Activated T-cell treated with anti-CD3 and anti-CD28 coated beads for 1 hour (primary cell): ENCODE data around the gene SNX25.
"Not testable (repeated sequence)": the region's sequence is repeated elsewhere in the genome, so short reads cannot be mapped to it uniquely, and the experiment has no call there.

Experiments
- DNase-seq: peaks from one replicate; pipeline ENCODE4 v3.0.0-alpha.2; 2020; ENCODE audit warnings: low read depth

Gene SNX25

DNA sequence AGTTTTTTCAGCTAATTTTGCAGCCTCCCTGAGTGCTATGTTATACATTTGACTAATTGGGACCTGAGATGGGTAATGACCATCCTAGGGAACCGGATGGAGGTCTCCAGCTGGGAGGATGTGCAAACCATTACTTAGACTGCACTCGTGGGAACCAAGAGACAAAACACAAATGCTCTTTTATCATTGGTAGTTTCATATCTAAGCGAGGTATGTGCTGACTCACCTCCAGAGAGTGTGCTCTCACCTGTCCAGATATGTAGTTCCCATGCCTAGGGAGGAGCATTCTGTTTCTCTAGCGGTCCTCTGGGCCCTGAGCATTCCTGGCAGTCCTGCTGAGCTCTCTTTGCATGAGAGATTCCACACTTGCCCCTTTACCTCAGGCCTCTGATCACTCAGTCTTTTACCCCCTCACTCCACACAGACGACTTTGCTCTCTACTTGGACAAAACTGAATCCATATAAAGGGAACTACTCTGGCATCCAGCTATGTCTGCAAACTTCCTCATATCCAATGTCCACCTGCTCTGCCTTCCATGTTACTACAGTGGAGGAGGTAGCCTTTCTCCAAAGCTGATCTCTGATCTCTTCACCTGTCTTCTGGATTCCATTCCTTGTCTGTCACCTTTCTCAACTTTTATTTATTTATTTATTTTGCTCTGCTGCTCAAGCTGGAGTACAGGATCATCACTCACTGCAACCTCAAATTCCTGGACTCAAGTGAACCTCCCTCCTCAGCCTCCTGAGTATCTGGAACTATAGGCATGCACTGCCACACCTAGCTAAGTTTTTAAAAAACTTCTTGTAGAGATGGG is 97.9 kb downstream of the SNX25 start:
- DNase-seq: no peak

DNA sequence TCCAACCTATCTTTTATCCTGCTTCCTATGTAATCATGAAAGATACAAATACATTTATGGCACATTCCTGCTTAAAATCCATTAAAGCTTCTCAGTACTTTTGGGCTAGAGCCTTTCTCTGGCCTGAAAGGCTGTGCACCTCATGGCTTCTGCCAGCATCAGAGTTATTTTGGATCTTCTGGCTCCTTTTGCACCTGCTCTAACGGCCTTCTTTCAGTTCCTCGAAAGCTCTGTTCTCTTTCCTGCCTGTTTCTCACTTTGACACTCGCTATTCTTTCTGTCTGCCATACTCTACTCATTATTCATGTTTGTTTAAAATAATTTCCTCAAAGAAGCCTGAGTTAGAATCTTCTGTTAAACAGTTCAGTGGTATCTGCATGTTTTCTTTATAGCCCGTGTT is 100.4 kb downstream of the SNX25 start:
- no peak for DNase-seq

DNA sequence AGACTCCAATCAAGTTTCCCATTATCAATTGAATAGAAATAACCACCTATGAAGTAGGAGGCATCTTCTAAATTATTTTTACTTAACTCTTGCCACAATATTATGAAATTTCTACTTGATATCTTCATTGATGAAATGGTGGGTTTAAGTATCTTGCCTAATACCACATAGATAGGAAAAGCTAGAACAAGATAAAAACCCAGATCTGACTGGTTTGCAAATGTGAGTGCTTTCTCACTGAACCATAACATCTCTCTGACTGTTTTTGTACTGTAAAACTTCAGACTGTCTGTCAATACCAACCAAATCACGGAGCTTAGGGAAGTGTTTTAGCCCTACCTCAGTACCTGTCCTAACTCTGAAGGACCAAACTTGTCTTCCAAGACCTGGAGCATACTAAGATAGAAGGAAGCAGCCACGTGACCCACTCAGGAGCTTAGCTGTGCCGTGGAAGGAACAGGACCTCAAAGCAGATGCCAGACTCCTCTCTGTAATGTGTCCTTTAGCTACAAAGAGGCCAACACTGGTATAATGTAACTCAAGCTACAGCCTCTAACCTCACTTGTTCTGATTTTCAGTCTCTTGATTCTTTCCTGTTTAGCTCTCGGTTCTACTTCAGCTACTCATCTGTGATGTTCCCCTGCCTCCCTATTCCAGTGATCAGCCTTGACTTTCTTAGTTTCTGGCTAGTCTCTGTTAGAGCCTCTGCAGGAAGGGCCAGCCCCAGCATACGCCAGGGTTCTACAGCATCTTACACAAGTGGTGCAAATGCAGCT is 101.9 kb downstream of the SNX25 start:
- DNase-seq: no peak

DNA sequence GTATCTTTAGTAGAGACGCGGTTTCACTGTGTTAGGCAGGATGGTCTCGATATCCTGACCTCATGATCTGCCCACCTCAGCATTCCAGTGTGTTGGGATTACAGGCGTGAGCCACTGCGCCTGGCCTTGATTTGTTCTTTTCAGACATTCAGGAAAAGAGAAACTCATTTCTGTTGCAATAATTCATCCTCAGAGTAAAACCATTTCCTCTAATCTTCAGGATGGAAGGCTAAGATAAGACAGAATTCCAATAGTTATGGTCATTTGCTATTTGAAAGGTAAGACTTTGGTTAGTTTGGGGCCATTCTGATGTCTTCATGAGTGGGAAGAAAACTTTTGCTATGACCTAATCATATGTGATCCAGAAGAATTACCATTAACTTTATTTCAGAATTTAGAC is 103.3 kb downstream of the SNX25 start:
- DNase-seq: no peak

DNA sequence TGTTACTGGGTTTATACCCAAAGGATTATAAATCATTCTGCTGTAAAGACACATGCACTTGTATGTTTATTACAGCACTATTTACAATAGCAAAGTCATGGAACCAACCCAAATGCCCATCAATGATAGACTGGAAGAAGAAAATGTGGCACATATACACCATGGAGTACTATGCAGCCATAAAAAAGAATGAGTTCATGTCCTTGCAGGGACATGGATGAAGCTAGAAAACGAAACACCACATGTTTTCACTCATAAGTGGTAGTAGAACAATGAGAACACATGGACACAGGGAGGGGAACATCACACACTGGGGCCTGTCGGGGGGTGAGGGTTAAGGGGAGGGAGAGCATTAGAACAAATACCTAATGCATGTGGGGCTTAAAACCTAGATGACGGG is 108.1 kb downstream of the SNX25 start:
- DNase-seq: not testable (repeated sequence)

DNA sequence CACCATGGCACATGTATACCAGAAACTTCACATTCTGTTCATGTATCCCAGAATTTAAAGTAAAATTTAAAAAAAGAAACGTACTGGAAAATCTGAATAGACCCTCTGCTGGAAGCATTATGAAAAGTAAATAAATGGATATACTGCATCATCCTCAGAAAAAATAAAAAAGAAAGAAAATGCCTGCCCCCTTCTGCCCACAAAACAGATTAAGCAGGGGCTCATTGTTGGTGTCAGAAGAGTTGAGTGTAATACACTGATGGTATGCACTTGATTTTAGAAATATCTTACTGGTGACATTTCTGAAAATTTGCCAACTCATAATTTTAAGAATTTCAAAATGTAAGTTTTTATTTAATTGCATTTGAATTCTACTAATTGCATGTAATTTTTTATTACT is 108.5 kb downstream of the SNX25 start:
- no peak for DNase-seq

DNA sequence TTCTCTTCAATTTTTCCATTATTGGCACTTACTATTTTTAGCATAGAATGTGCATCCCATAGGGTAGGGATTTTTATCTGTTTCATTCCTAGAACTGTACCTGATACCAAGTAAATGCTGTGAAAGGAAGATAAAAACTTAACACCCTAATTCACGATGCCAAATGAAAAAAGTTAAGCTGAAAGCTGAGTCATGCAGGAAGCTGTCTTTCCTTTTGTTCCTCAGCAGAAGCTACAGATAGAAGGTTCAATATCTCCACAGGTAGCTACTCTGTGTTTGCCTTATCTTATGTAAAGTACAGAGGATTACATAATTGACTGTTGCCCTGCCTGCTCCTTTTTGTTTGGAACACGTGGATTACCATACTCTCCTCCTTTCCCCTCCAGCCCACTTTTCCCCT is 109.3 kb downstream of the SNX25 start:
- DNase-seq: no peak

DNA sequence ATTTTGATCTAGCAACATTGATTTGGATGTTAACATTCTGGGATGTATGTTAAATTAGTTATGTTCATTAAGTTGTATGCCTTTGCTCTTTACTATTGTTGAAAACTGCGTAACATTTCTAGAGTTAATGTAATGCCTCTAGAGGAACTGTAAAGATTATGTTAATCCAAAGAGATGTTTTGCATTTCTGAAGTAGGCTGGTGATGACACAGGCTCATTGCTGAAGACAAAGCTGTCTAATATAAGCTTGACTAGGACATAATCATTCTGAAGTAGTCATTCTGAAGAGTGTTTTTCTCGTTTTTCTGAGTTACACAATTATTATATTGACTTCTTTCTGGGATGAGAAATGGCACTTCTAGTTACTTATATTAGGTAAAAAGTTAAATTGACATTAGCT is 113.4 kb downstream of the SNX25 start:
- DNase-seq: no peak

DNA sequence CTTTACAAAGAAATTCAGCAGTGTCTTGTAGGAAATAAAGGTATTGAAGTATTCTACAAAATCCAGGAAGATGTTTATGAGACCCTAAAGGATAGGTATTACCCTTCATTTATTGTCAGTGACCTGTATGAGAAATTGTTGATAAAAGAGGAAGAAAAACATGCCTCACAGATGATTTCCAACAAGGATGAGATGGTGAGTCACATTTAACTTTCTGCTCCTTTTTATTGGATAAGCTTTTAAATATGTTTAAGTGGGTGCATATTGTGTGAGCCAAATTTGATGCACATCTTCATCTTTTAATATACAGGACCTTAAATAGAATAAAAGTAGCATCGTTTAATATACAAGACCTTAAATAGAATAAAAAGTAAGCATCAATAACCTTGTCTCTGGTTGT is 114.2 kb downstream of the SNX25 start:
- DNase-seq: no peak

DNA sequence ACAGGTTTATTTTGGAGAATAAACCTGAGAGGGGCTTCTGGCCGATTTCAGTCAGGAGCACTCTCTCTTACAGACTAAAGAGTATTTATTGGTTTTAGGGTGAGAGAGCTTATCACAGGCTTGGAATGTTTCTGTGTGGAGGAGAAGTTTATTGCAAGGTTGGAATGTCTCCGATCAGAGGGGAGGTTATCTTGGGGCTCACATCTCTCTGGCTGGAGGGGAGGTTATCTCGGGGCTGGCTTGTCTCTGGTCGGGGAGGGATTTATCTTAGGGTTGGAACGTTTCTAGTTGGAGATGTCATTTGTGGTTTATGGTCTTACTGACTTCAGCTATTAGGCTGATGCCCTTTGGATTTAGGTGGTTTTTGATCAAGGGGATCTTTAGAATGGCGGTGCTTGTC is 115.0 kb downstream of the SNX25 start:
- DNase-seq: not testable (repeated sequence)

DNA sequence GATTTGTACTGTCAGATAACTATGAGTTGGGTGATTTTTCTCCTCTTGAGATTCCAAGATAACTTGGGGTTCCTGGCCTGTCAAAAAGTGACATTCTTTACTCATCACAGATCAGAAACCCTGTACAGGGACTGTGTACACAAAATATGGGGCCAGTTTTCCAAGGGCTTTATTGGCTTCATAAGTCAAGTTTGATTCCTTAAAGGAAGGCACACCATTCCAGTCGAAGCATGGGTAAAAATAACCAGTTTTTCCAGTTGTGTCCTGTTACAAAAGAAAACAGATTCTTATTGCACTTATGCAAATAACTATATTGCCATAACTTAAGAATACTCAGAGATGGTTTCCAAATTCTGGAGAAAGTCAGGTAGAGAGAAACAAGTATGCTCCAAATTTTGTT is 116.3 kb downstream of the SNX25 start:
- not testable (repeated sequence) for DNase-seq

DNA sequence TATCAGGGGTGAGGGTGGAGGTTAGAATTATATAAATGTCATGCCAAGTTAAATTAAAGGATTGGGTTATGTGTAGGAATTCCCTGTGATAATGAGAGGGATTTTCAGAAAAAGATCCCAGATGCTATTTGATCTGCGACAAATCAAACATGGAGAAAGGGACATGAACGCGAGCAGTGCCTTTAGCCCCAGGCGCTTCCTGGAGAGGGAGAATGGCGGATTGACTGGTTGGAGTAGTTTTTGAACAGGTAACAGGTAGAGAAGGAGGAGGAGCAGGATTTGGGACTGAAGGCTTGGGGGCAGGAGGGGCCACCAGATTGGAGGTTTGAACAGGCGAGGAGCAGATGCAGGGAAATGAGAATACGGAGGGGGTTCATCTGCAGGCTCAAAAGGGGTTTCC is 119.2 kb downstream of the SNX25 start:
- no peak for DNase-seq

DNA sequence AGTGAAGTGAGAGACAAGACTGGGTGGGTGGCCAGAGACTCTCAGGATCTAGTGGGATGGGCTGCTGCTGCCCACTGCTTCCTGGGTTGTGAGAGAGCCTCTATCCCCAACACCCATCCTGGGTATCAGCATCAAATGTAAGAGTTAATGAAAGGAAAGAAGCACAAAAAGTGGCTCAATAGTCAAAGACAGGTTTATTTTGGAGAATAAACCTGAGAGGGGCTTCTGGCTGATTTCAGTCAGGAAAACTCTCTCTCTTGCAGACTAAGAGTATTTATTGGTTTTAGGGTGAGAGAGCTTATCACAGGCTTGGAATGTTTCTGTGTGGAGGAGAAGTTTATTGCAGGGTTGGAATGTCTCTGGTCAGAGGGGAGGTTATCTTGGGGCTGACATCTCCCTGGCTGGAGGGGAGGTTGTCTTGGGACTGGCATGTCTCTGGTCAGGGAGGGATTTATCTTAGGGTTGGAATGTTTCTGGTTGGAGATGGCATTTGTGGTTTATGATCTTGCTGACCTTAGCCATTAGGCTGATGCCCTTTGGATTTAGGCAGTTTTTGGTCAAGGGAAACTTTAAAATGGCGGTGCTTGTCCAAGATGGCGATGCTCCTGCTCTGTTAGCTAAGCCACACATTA is 120.6 kb downstream of the SNX25 start:
- DNase-seq: not testable (repeated sequence)

DNA sequence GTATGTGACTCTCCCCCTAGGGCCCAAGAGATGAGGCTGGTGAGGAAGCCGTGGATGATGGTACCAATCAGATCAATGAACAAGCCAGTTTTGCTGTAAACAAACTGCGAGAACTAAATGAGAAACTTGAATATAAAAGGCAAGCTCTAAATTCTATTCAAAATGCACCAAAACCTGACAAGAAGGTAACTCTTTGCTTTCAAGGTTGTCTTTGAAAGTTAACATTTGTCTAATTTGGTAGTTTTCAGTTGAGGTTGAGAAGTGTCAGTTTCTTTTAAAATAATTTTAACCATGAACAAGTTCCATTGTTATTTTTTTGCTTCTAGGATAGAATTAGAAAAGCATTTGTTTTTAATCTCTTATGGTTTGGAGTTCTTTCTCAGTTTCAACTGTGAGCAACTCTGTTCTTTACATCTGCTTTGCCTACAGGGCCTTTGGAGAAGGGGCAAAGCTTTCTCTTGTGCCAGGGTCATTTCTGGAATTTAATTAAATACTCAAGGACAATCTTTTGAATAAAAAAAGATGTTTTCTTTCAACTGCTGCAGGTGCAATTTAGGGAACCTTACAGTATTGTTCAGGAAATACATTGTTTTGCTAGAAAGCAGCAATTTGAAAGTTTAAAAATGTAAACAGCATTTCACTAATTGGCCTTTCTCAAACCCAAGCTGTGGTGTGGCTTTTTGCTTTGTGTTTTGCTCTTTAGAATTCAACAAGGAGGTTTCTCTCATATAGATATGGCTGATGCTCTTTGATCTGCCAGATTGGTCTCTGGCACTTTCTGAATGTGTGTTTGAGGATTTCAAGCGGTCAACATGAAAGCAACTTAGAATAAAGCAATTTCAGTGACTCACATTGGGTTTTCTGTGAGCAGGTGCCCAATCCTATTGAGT is 123.4 kb downstream of the SNX25 start:
- DNase-seq: no peak

DNA sequence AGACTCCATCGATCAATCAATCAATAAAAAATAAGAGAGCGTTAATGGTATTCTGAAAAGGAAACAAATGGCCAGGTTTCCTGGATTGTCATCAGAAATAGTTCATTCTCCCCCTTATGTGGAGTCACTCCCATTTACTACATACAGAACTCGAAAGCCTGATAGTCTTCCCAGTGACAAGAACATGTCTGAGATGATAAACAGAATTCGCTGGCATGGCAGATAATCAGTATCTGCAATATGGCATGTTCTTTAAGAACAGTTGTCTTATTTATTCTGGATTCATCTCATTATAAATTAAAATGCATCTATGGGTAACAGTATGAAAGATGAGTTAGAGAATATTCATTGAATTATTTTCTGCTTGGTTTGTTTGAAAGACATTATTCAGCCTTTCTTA is 124.9 kb downstream of the SNX25 start:
- DNase-seq: no peak

DNA sequence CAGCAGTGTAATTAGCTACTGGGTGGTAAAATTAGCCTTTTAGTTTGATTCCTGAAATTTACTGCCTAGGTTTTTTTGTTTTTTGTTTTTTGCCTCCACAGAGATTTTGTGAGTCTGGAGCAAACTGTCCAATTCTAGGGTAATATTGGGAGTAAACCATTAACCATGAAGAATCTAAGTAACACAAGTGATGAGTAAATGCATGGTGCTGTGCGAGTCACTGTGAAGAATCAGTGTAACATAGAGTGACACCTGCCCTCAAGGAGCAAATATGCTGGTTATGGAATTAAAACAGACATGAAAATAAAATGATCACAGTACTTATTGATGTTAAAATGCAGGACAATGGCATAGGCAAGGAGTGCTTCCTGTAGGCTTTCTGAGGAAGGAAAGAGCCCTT is 126.2 kb downstream of the SNX25 start:
- no peak for DNase-seq

DNA sequence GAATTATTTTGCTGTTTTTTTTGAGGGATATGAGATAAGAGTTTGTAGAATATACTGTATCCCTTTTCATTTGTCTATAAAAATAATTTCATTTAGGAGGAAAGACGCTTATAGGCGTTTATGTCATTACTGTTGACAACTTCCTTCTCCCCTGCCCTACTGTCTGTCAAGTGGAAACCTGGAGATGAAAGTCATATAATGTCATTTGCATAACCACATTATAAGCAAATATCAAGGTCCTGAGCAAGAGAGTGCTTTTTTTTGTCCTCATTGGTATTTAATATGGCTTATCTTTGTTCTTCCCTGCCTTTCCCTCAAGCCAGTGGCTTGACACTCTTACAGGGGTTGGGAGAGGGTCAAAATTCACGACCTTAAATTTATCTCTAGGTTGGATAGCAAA is 130.5 kb downstream of the SNX25 start:
- no peak for DNase-seq

DNA sequence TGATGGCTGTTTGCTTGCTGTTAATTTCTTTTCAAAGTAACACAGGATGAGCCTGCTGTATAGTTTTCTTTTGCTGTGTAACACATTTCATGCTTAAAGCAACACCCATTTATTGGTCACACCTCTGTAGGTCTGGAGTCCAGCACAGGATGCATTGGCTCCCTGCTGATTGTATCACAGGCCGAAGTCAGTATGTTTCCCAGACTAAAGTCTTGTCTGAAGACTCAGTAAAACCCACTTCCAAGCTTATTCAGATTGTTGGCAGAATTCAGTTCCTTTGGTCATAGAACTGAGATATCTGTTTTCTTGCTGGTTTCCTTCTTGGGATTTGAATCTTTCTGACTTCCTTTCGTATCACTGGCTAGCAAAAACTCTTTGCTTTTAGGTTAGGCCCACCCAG is 132.0 kb downstream of the SNX25 start:
- no peak for DNase-seq

DNA sequence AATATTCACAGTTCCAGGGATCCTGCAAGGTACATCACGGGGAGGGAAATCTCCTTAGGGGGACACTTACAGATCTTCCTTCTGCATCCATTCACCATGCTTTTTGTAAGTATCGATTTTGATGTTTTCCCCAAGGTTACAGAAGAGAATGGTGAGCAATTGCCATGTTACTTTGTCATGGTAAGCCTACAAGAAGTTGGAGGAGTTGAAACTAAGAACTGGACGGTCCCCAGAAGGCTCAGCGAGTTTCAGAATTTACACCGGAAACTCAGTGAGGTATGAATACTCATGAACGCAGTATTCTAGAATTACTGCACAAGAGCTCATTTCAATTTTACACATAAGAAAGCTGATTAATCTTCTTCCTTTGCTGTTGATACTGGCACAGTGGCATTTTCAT is 132.4 kb downstream of the SNX25 start:
- DNase-seq: no peak

DNA sequence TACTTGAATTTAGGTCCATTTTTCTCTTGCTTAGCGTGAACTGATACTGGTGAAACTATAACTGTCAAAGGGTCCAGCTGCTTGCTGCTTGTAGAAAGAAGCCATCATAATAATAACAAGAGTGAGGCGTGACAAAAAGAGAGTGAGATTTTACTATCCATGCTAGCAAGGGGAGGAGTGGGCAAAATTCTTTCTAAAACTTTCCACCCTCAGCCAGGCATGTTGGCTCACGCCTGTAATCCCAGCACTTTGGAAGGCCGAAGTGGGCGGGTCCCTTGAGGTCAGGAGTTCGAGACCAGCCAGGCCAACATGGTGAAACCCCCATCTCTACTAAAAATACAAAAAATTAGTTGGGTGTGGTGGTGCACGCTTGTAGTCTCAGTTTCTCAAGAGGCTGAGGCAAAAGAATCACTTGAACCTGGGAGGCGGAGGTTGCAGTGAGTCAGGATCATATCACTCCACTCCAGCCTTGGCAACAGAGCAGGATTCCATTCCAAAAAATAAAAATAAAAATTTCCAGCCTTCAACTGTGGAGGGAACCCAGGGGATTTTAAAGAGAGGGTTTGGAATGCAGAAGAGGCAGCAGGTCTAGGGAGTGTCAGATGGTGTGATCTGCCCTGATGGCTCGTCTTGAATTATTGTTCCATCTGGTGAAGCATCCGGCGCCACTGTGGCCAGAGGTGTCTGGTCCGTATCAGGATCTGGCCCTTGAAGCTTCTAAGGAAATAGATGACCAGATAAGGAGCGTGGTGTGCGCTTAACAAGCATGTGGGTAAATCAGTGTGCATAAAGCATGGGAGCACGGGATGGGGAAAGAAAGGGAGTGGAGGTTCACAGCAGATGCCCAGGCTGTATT is 134.6 kb downstream of the SNX25 start:
- DNase-seq: no peak
